ENCODE measurements around the gene FKTN. TPM values are rescaled to one million over a fixed set of nuclear protein-coding genes. Genes with fewer than 3 reads are reported as not detected.
A peak's percentile ranks its signal among the peaks of the same experiment; 100 is the strongest.

FKTN gene
- total and polyA plus RNA-seq, 5 experiments from 2014 or later, result 0.78 to 16.1 (median 2.5) TPM

- peaks cover 0 to 9% (median 0%) of the 10 kb centered on the region in 4 donors for H3K4me1 Mint-ChIP-seq
- POLR2A ChIA-PET, result interaction anchor here (0.7 kb wide), 1 partner anchor 118 kb away, joined by 6 read pairs; no protein-coding TSS in a partner anchor
- peaks cover 3 to 13% (median 5%) of the 10 kb centered on the region in 5 donors for H3K27me3 Mint-ChIP-seq
- ATAC-seq (no peak), DNase-seq (no peak)
- no peak overlapping the region for H3K27ac Mint-ChIP-seq
- H3K36me3 Mint-ChIP-seq, result no peaks in the 10 kb centered on the region
- no peaks in the 10 kb centered on the region for H3K9me3 Mint-ChIP-seq
- H3K4me3 Mint-ChIP-seq, result no peak overlapping the region
These were observed 114.8 kb downstream of the FKTN start for GRCh38 chr9:105672711-105673234.

DNA sequence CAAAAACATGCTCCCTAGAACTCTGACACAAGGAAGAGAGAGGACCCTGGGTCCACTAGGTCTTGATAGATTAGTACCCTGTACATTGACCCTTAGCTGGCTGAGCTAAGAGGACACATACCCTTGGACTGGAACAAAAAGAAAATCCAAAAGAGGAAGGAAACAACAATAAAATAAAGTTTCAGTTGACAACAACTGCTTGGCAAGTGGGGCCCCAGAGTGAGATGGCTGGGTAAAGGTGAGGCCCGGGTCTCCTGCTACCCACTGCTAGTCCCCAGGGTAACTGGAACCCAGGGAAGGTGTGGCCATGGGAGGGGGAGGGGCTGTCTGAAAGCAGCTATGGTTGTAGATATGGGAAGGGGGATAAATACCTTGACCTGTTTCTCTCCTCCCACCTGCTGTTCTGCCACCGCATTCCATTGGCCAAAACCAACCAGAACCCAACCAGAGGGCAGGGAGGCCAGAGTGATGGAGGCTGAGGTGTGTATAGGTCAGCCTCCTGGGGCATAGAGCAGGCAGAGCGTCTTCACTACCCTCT, 116.0 kb downstream of the FKTN start:
- ATAC-seq (no peak), DNase-seq (no peak)
- Mint-ChIP-seq H3K36me3 (no peaks in the 10 kb centered on the region), H3K4me1 (peaks cover 0 to 9% (median 0%) of the 10 kb centered on the region in 4 donors), H3K9me3 (no peaks in the 10 kb centered on the region), H3K27me3 (peaks cover 3 to 13% (median 4%) of the 10 kb centered on the region in 5 donors), H3K27ac (no peak overlapping the region), H3K4me3 (no peak overlapping the region)
- POLR2A ChIA-PET, result no interaction called here

DNA sequence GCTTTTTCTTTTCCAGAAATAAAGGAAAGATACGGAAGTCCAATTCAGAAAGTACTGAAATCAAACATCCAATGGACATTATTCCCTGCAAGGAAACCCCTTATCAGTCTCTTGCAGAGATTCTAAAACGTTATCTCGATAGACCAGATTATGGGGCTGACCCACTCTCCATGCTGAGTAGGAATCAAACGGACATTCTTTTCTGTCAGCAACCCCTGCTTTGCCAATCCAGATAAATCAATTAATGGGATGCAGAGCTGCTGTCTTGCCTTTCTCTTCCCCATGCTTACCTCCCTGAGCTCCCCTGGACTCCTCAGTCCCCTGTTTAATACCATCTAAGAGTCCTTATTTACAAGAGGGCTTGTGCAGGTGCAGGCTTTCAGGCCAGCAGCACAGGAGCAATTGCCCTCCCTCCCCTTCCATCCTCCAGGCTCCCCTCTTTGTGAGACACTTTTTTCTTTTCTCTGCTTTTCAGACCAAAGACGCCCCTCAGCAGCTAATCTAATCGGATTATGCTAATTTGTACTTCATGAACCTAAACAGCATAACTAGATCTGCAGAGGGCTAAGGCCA, 118.5 kb downstream of the FKTN start:
- Mint-ChIP-seq H3K36me3 (no peaks in the 10 kb centered on the region), H3K27ac (no peak overlapping the region), H3K9me3 (no peaks in the 10 kb centered on the region), H3K4me3 (no peak overlapping the region), H3K4me1 (peaks cover 0 to 9% (median 0%) of the 10 kb centered on the region in 4 donors), H3K27me3 (peaks cover 0 to 1% (median 0%) of the 10 kb centered on the region in 5 donors)
- DNase-seq (no peak), ATAC-seq (no peak)
- POLR2A ChIA-PET, result no interaction called here

DNA sequence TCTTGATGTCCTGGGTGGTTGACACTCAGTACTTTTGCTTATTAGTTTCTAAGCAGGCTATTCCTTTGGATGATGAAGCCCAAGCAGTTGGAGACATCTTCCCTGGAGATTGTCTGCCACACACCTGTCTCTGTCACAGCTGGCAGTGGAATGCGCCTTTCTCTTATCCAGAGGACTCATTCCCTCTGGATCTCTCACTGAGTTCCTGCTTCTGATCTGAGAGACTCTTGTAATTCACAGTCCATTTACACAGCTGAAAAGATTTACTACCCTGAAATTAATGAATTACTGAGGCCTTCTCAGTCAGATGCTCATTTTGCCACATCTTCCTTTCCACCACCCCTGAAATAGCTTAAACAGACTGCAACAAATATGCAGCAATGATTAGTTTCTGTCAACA, 120.2 kb downstream of the FKTN start:
- H3K27me3 Mint-ChIP-seq, result no peaks in the 10 kb centered on the region
- POLR2A ChIA-PET, result no interaction called here

GRCh38 chr9:105678781-105679180, 120.8 kb downstream of the FKTN start:
- Mint-ChIP-seq H3K27me3 (no peaks in the 10 kb centered on the region), H3K4me3 (no peak overlapping the region), H3K36me3 (no peaks in the 10 kb centered on the region), H3K4me1 (no peaks in the 10 kb centered on the region), H3K9me3 (no peaks in the 10 kb centered on the region), H3K27ac (no peak overlapping the region)
- ATAC-seq, result no peak
- DNase-seq, result no peak
- POLR2A ChIA-PET, result no interaction called here

More for the DNA sequence above, 120.2 kb downstream of the FKTN start:
- DNase-seq (no peak), ATAC-seq (no peak)
- peak overlapping the region in 1 of 10 donors; percentile 23 for H3K27ac Mint-ChIP-seq
- peaks cover 0 to 2% (median 0%) of the 10 kb centered on the region in 4 donors for H3K4me1 Mint-ChIP-seq
- H3K4me3 Mint-ChIP-seq, result no peak overlapping the region
- H3K9me3 Mint-ChIP-seq, result no peaks in the 10 kb centered on the region
- H3K36me3 Mint-ChIP-seq, result no peaks in the 10 kb centered on the region

DNA sequence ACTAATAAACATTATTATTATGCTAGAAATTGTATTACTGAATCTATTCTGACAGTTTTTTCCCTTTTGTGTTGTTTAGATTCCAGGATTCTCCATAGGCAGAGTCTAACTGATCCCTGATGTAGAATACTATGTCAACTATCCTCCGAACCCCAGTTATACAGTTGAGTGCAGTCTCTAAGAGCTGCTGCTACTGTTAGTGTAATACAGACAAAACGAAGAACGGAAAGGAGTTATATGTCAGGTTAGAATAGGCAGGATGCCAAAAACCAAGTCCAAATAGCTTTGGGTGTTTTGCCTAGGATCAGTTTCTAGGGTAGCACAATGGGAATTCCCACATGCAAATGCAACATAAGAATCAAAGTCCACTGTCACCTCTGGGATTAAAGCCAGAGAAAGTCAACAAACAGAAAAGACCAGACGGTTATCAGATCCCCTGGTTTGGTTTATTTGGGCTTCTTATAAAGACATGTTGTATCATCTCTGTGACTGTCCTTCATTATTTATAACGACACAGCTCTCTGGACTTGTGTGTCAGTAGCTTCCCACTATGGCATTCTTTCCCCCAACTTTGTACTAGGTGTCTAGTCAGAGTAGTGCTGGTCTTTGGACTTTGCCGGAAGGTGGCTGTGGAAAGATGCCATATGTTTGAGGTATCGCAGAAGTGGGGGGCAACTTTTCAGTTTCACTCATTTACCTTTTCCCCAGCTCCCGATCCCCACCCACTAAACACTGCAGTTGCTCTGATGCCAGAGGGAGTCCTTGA, 121.5 kb downstream of the FKTN start:
- no peaks in the 10 kb centered on the region for H3K4me1 Mint-ChIP-seq
- ATAC-seq (no peak), DNase-seq (no peak)
- H3K27ac Mint-ChIP-seq, result no peak overlapping the region
- no peaks in the 10 kb centered on the region for H3K36me3 Mint-ChIP-seq
- no peaks in the 10 kb centered on the region for H3K9me3 Mint-ChIP-seq
- H3K27me3 Mint-ChIP-seq, result no peaks in the 10 kb centered on the region
- POLR2A ChIA-PET, result no interaction called here
- H3K4me3 Mint-ChIP-seq, result no peak overlapping the region

DNA sequence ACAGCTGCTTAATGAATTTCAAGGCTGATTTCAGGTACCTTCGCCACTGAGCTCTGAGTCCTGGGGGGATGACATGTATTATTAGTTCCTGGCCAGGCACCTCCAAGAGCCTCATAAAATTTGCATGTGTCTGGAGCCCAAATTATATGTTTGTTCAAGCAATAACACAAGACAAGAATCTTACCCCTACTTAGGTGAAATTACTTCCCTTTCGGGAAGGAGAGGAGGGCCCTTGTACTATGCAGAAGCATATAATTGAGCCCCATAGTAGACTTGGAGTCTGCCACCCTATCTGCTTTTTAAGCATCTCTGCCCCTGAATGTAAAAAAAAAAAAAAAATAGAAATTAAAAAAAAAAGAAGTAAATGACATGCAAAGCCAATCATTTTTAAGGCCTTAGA, 123.4 kb downstream of the FKTN start:
- H3K4me1 Mint-ChIP-seq, result no peaks in the 10 kb centered on the region
- peaks cover 0 to 2% (median 0%) of the 10 kb centered on the region in 5 donors for H3K27me3 Mint-ChIP-seq
- no peaks in the 10 kb centered on the region for H3K9me3 Mint-ChIP-seq
- POLR2A ChIA-PET, result no interaction called here
- H3K27ac Mint-ChIP-seq, result no peak overlapping the region
- no peaks in the 10 kb centered on the region for H3K36me3 Mint-ChIP-seq
- ATAC-seq (no peak), DNase-seq (no peak)
- H3K4me3 Mint-ChIP-seq, result no peak overlapping the region

DNA sequence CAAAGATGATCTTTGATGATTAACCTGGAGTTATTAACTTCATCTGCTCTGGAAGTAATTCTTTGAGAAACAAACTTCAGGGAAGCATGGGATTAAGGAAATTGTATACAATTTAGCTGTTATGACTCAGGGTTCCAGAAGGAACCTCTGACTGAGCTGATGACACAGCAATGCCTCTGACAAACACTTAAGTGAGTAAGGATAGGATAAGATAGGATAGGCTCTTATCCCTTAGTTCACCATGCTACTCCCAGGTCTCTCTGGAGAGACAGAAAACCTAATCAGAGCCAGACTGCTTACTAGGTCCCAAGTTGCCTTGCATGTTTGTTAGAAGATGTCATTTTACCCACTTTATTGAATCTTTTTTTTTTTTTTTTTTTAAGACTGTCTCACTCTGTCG, 123.8 kb downstream of the FKTN start:
- Mint-ChIP-seq H3K27me3 (peaks cover 0 to 2% (median 0%) of the 10 kb centered on the region in 5 donors), H3K4me1 (no peaks in the 10 kb centered on the region), H3K9me3 (no peaks in the 10 kb centered on the region), H3K36me3 (no peaks in the 10 kb centered on the region), H3K27ac (no peak overlapping the region), H3K4me3 (no peak overlapping the region)
- DNase-seq, result no peak
- POLR2A ChIA-PET, result interaction anchor here (0.6 kb wide), 1 partner anchor 34 kb away, joined by 3 read pairs; no protein-coding TSS in a partner anchor
- ATAC-seq, result no peak

DNA sequence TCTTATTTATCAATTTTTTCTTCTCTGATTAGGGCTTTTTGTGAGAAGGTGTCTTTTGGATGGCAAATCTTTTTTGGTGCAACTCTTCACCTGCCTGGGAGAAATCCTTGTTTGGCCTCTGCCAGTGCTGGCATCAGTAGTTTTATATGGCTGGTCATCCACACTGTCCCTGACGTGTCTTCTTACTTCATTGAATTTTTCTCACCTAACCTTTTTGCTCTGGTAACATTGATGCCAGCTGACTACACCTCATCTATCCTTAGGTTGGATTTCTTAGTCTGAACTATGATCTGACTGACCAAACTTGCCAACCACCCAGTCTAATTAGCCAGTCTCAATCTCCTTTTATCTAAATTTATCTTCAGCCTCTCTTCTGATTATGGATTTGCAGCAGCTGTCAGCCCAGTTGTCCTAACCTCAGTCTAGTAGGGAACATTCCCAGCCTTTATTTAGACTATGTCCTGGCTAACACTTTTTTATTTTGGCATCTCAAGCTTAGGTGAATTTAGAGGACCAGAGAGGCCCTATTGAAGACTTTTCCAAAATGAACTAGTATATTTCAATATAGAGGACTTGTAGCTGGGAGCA, 125.9 kb downstream of the FKTN start:
- H3K4me3 Mint-ChIP-seq, result no peak overlapping the region
- peaks cover 0 to 11% (median 7%) of the 10 kb centered on the region in 5 donors for H3K27me3 Mint-ChIP-seq
- DNase-seq (no peak), ATAC-seq (no peak)
- no peaks in the 10 kb centered on the region for H3K4me1 Mint-ChIP-seq
- POLR2A ChIA-PET, result no interaction called here
- no peaks in the 10 kb centered on the region for H3K36me3 Mint-ChIP-seq
- no peak overlapping the region for H3K27ac Mint-ChIP-seq
- H3K9me3 Mint-ChIP-seq, result no peaks in the 10 kb centered on the region

GRCh38 chr9:105686936-105687335, 129.0 kb downstream of the FKTN start:
- POLR2A ChIA-PET, result no interaction called here
- Mint-ChIP-seq H3K4me3 (no peak overlapping the region), H3K9me3 (no peaks in the 10 kb centered on the region), H3K36me3 (no peaks in the 10 kb centered on the region), H3K27ac (no peak overlapping the region), H3K4me1 (no peaks in the 10 kb centered on the region), H3K27me3 (peaks cover 13 to 32% (median 21%) of the 10 kb centered on the region in 5 donors)
- ATAC-seq (no peak), DNase-seq (no peak)
